ENCODE results near the gene ATP2A3. TPM values are rescaled to one million over a fixed set of nuclear protein-coding genes. Genes with fewer than 3 reads are reported as not detected.

The ATP2A3 gene
- total RNA-seq, 1 experiment from 2014 or later, result 13.3 TPM

DNA sequence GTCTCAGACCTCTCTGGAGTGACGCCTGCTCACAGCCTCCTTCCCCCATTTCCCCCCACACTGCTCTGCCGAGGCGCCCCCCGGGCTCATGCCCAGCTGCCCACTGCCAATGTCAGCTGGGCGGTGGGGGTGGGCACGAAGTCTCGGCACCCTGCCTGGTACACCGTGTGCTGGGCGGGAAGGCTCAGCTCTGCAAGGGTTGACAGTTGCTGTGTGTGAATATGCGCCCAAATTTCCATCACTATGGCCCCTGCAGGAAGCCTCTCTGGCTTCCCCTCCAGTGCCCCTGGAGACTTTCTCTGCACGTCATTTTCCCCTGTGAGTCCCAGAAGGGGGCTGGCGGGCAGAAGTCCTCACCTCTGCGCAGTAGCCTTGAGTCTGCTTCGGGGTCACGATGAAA, 59.7 kb downstream of the ATP2A3 start:
- H3K79me1 ChIP-seq (ENCODE audit: insufficient read depth, low read depth, low read length, poor library complexity, severe bottlenecking), result no peaks in the 10 kb centered on the region
- no peak overlapping the region for H3T11ph ChIP-seq (ENCODE audit: low read length)
- peak overlapping the region; percentile 57; the same call in 1 of the 2 replicates for H3K14ac ChIP-seq (ENCODE audit: insufficient read depth, low read length)
- no peak overlapping the region for H3K56ac ChIP-seq (ENCODE audit: insufficient read length, low read depth, low read length)
- H4K5ac ChIP-seq (ENCODE audit: insufficient read length, low read depth, low read length), result no peak overlapping the region
- H2BK120ac ChIP-seq (ENCODE audit: low read depth, low read length, poor library complexity, severe bottlenecking), result no peak overlapping the region
- no peaks in the 10 kb centered on the region for H4K20me1 ChIP-seq (ENCODE audit: control insufficient read depth, insufficient read depth, insufficient read length)
- no peaks in the 10 kb centered on the region for H3K9me3 ChIP-seq (ENCODE audit: control insufficient read depth, low read depth, low read length)
- H2AFZ ChIP-seq (ENCODE audit: low read length), result no peak overlapping the region
- H2BK20ac ChIP-seq (ENCODE audit: low read depth, low read length, poor library complexity, severe bottlenecking), result no peak overlapping the region
- no peak overlapping the region for H3K27ac ChIP-seq (ENCODE audit: insufficient read length, low read depth, low read length)
- H4K8ac ChIP-seq (replicated peaks; ENCODE audit: insufficient read length, low read depth, low read length), result no peak overlapping the region
- TF ChIP-seq, protein P1, sequence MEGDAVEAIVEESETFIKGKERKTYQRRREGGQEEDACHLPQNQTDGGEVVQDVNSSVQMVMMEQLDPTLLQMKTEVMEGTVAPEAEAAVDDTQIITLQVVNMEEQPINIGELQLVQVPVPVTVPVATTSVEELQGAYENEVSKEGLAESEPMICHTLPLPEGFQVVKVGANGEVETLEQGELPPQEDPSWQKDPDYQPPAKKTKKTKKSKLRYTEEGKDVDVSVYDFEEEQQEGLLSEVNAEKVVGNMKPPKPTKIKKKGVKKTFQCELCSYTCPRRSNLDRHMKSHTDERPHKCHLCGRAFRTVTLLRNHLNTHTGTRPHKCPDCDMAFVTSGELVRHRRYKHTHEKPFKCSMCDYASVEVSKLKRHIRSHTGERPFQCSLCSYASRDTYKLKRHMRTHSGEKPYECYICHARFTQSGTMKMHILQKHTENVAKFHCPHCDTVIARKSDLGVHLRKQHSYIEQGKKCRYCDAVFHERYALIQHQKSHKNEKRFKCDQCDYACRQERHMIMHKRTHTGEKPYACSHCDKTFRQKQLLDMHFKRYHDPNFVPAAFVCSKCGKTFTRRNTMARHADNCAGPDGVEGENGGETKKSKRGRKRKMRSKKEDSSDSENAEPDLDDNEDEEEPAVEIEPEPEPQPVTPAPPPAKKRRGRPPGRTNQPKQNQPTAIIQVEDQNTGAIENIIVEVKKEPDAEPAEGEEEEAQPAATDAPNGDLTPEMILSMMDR (conservative IDR thresholded peaks at IDR 0.05), result no peak
- H3K23ac ChIP-seq (ENCODE audit: insufficient read length, low read depth, low read length), result no peak overlapping the region
- no peaks in the 10 kb centered on the region for H3K23me2 ChIP-seq (ENCODE audit: insufficient read length, low read depth, low read length, poor library complexity, severe bottlenecking)
- H4K91ac ChIP-seq (ENCODE audit: insufficient read length, low read depth, low read length), result no peak overlapping the region
- no peak overlapping the region for H2BK12ac ChIP-seq (ENCODE audit: insufficient read length, low read depth, low read length)
- no peak overlapping the region for H3K18ac ChIP-seq (ENCODE audit: insufficient read length, low read depth, low read length)
- Mint-ChIP-seq H3K27ac (no peak overlapping the region), H3K9me3 (no peaks in the 10 kb centered on the region), H3K36me3 (ENCODE audit: insufficient read depth in 1 of 3, low read depth in 3 of 3) (no peaks in the 10 kb centered on the region), H3K27me3 (ENCODE audit: low read depth) (peaks cover 2% of the 10 kb centered on the region; the same call in 1 of the 2 replicates), H3K4me3 (no peak overlapping the region), H3K4me1 (peaks cover 15 to 18% of the 10 kb centered on the region in 2 experiments)
- no peak overlapping the region for H2BK15ac ChIP-seq (ENCODE audit: low read depth, low read length)
- no peaks in the 10 kb centered on the region for H3K27me3 ChIP-seq (ENCODE audit: insufficient read depth, low read length)
- WGBS (ENCODE audit: extremely low coverage, insufficient read length, low lambda C conversion rate), result no CpG with 5 or more reads among the region's 15 CpGs
- no peaks in the 10 kb centered on the region; the same call in 1 of the 2 replicates for H3K4me1 ChIP-seq (ENCODE audit: insufficient read depth, low read length)
- no peak overlapping the region for H3K4me2 ChIP-seq (ENCODE audit: insufficient read depth, insufficient read length, low read length)
- no peaks in the 10 kb centered on the region for H3K79me2 ChIP-seq (ENCODE audit: insufficient read depth, low read length)
- DNase-seq, result no peak
- no peak overlapping the region for H3K4ac ChIP-seq (ENCODE audit: low read depth, low read length)
- H2BK5ac ChIP-seq (ENCODE audit: insufficient read length, low read length), result no peak overlapping the region
- no peak overlapping the region for H2AK5ac ChIP-seq (ENCODE audit: insufficient read length, low read length)
- no peak overlapping the region for H3K9ac ChIP-seq (ENCODE audit: extremely low read depth, insufficient read length, low read length)

All from H9 (cell line).